Measurements from ENCODE around the gene KCNH6. TPM values are rescaled to one million over a fixed set of nuclear protein-coding genes. Genes with fewer than 3 reads are reported as not detected.

KCNH6 gene
- total RNA-seq, 1 experiment from 2014 or later: not detected

DNA sequence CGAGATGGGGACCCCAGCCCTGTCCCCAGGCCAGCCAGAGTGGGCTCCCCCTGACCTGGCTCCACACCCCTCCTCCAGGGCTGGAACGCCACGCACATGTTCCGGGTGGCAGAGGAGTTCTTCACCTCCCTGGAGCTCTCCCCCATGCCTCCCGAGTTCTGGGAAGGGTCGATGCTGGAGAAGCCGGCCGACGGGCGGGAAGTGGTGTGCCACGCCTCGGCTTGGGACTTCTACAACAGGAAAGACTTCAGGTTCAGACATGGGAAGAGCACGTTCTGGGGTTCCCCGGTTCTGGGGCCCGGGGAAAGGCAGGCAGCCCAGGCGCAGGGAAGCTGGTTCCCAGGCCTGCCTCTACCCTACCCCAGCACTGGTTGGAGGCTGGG is 41.7 kb upstream of the KCNH6 start:
- no peak overlapping the region for H3K4me3 ChIP-seq (ENCODE audit: low read depth, low read length)
- POLR2A ChIA-PET: no interaction called here
- intact Hi-C loops (cut with micrococcal nuclease; ENCODE audit: unreplicated experiment): no loop called here
- Mint-ChIP-seq H3K36me3 (ENCODE audit: insufficient read depth, unreplicated experiment) (no peaks in the 10 kb centered on the region), H3K27me3 (ENCODE audit: insufficient read depth, unreplicated experiment) (peaks cover 7% of the 10 kb centered on the region), H3K27ac (ENCODE audit: unreplicated experiment) (no peak overlapping the region), H3K9me3 (ENCODE audit: unreplicated experiment) (no peaks in the 10 kb centered on the region), H3K4me3 (ENCODE audit: unreplicated experiment) (no peak overlapping the region), H3K4me1 (ENCODE audit: low read depth, unreplicated experiment) (peaks cover 6% of the 10 kb centered on the region)
- no peaks in the 10 kb centered on the region for H3K27me3 ChIP-seq (replicated peaks; ENCODE audit: control insufficient read depth, insufficient read depth, low read length)
- BruUV-seq (replicated peaks): no TSS peak
- peaks cover 13% of the 10 kb centered on the region for H3K4me1 ChIP-seq
- no peaks in the 10 kb centered on the region for H3K36me3 ChIP-seq (ENCODE audit: control insufficient read depth, insufficient read depth, low read length)
- TF ChIP-seq, protein P1, sequence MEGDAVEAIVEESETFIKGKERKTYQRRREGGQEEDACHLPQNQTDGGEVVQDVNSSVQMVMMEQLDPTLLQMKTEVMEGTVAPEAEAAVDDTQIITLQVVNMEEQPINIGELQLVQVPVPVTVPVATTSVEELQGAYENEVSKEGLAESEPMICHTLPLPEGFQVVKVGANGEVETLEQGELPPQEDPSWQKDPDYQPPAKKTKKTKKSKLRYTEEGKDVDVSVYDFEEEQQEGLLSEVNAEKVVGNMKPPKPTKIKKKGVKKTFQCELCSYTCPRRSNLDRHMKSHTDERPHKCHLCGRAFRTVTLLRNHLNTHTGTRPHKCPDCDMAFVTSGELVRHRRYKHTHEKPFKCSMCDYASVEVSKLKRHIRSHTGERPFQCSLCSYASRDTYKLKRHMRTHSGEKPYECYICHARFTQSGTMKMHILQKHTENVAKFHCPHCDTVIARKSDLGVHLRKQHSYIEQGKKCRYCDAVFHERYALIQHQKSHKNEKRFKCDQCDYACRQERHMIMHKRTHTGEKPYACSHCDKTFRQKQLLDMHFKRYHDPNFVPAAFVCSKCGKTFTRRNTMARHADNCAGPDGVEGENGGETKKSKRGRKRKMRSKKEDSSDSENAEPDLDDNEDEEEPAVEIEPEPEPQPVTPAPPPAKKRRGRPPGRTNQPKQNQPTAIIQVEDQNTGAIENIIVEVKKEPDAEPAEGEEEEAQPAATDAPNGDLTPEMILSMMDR (IDR thresholded peaks at IDR 0.05; ENCODE audit: insufficient read depth in 1 of 2, low read depth in 1 of 2, low read length in 1 of 2, severe bottlenecking in 1 of 2, unreplicated experiment in 1 of 2): no peak
- no peaks in the 10 kb centered on the region for H3K9me3 ChIP-seq
- CTCF ChIA-PET: interaction anchor here (1.3 to 6.0 kb wide), 3 partner anchors 37 to 55 kb away, joined by 4 to 107 read pairs (median 7); no protein-coding TSS in a partner anchor
- DNase-seq: no peak

DNA sequence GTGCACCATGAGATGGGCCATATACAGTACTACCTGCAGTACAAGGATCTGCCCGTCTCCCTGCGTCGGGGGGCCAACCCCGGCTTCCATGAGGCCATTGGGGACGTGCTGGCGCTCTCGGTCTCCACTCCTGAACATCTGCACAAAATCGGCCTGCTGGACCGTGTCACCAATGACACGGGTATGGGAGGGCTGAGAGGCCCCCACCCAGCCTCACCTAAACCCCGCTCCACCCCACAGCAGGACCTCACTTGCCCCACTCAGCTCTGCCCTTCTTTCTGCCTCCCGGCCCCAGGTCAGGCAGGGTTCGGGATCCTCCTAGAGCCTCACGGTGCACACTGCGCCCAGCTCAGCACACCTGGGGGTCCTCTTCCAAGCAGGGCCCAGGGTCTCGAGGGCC is 40.6 kb upstream of the KCNH6 start:
- H3K27ac Mint-ChIP-seq (ENCODE audit: unreplicated experiment): no peak overlapping the region
- peaks cover 12% of the 10 kb centered on the region for H3K4me1 ChIP-seq
- no peaks in the 10 kb centered on the region for H3K36me3 Mint-ChIP-seq (ENCODE audit: insufficient read depth, unreplicated experiment)
- no peak overlapping the region for H3K4me3 ChIP-seq (ENCODE audit: low read depth, low read length)
- POLR2A ChIA-PET: no interaction called here
- peaks cover 7% of the 10 kb centered on the region for H3K27me3 Mint-ChIP-seq (ENCODE audit: insufficient read depth, unreplicated experiment)
- no peak overlapping the region for H3K4me3 Mint-ChIP-seq (ENCODE audit: unreplicated experiment)
- TF ChIP-seq, protein P1 (IDR thresholded peaks at IDR 0.05; ENCODE audit: insufficient read depth in 1 of 2, low read depth in 1 of 2, low read length in 1 of 2, severe bottlenecking in 1 of 2, unreplicated experiment in 1 of 2): no peak
- DNase-seq: no peak
- CTCF ChIA-PET: no interaction called here
- no peaks in the 10 kb centered on the region for H3K9me3 Mint-ChIP-seq (ENCODE audit: unreplicated experiment)
- peaks cover 4% of the 10 kb centered on the region for H3K4me1 Mint-ChIP-seq (ENCODE audit: low read depth, unreplicated experiment)
- H3K27me3 ChIP-seq (replicated peaks; ENCODE audit: control insufficient read depth, insufficient read depth, low read length): no peaks in the 10 kb centered on the region
- H3K9me3 ChIP-seq: no peaks in the 10 kb centered on the region
- intact Hi-C loops (cut with micrococcal nuclease; ENCODE audit: unreplicated experiment): no loop called here
- H3K36me3 ChIP-seq (ENCODE audit: control insufficient read depth, insufficient read depth, low read length): no peaks in the 10 kb centered on the region
- no TSS peak for BruUV-seq (replicated peaks)

DNA sequence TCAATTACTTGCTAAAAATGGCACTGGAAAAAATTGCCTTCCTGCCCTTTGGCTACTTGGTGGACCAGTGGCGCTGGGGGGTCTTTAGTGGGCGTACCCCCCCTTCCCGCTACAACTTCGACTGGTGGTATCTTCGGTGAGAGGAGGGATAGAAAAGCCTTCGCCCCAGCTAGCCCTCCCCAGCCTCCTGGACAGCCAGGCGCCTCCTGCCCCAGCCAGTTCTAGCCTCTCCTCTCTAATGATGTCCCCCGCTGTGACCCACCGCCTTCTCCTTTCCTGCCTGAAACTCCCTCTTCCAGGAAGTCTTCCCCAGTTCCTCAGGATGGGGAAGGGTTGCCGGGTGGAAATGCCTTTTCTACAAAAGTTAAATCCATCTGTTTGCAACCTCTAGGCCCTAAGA is 40.1 kb upstream of the KCNH6 start:
- DNase-seq: no peak
- ChIA-PET POLR2A (no interaction called here), CTCF (no interaction called here)
- Histone ChIP-seq H3K27me3 (replicated peaks; ENCODE audit: control insufficient read depth, insufficient read depth, low read length) (no peaks in the 10 kb centered on the region), H3K4me3 (ENCODE audit: low read depth, low read length) (no peak overlapping the region), H3K4me1 (peaks cover 7% of the 10 kb centered on the region), H3K9me3 (no peaks in the 10 kb centered on the region), H3K36me3 (ENCODE audit: control insufficient read depth, insufficient read depth, low read length) (no peaks in the 10 kb centered on the region)
- H3K4me1 Mint-ChIP-seq (ENCODE audit: low read depth, unreplicated experiment): no peaks in the 10 kb centered on the region
- H3K9me3 Mint-ChIP-seq (ENCODE audit: unreplicated experiment): no peaks in the 10 kb centered on the region
- intact Hi-C loops (cut with micrococcal nuclease; ENCODE audit: unreplicated experiment): no loop called here
- H3K4me3 Mint-ChIP-seq (ENCODE audit: unreplicated experiment): no peak overlapping the region
- H3K27ac Mint-ChIP-seq (ENCODE audit: unreplicated experiment): no peak overlapping the region
- BruUV-seq (replicated peaks): no TSS peak
- peaks cover 7% of the 10 kb centered on the region for H3K27me3 Mint-ChIP-seq (ENCODE audit: insufficient read depth, unreplicated experiment)
- no peaks in the 10 kb centered on the region for H3K36me3 Mint-ChIP-seq (ENCODE audit: insufficient read depth, unreplicated experiment)
- TF ChIP-seq, protein P1 (IDR thresholded peaks at IDR 0.05; ENCODE audit: insufficient read depth in 1 of 2, low read depth in 1 of 2, low read length in 1 of 2, severe bottlenecking in 1 of 2, unreplicated experiment in 1 of 2): no peak

Data from Caco-2 (cell line).